Measurements from ENCODE around the gene C13orf42.

Gene C13orf42

GRCh38 chr13:51048616-51049015, 62.5 kb downstream of the C13orf42 start:
- H3K4me2 ChIP-seq (ENCODE audit: low read depth, low read length, poor library complexity, severe bottlenecking) = no peak overlapping the region
- H3K9ac ChIP-seq (ENCODE audit: low read depth, low read length, poor library complexity, severe bottlenecking) = no peak overlapping the region
- no peaks in the 10 kb centered on the region for H3K27me3 ChIP-seq (ENCODE audit: insufficient read depth, low read length, poor library complexity, severe bottlenecking)
- H3K79me2 ChIP-seq (ENCODE audit: insufficient read depth, low read length) = no peaks in the 10 kb centered on the region
- H3K9me2 ChIP-seq (replicated peaks; ENCODE audit: low read depth, low read length) = no peaks in the 10 kb centered on the region
- no peak overlapping the region for H2AFZ ChIP-seq (ENCODE audit: low read length)
- H3K9me3 ChIP-seq (ENCODE audit: insufficient read depth, low read depth, low read length) = no peaks in the 10 kb centered on the region
- no peaks in the 10 kb centered on the region for H3F3A ChIP-seq (ENCODE audit: low read depth)
- H4K20me1 ChIP-seq (ENCODE audit: insufficient read depth, low read length, poor library complexity, severe bottlenecking) = no peaks in the 10 kb centered on the region
- no peak for TF ChIP-seq EZH2phosphoT487 (IDR thresholded peaks at IDR 0.05; ENCODE audit: borderline replicate concordance)
- TF ChIP-seq, protein P1, sequence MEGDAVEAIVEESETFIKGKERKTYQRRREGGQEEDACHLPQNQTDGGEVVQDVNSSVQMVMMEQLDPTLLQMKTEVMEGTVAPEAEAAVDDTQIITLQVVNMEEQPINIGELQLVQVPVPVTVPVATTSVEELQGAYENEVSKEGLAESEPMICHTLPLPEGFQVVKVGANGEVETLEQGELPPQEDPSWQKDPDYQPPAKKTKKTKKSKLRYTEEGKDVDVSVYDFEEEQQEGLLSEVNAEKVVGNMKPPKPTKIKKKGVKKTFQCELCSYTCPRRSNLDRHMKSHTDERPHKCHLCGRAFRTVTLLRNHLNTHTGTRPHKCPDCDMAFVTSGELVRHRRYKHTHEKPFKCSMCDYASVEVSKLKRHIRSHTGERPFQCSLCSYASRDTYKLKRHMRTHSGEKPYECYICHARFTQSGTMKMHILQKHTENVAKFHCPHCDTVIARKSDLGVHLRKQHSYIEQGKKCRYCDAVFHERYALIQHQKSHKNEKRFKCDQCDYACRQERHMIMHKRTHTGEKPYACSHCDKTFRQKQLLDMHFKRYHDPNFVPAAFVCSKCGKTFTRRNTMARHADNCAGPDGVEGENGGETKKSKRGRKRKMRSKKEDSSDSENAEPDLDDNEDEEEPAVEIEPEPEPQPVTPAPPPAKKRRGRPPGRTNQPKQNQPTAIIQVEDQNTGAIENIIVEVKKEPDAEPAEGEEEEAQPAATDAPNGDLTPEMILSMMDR (conservative IDR thresholded peaks at IDR 0.05; ENCODE audit: low read length) = no peak
- H3K4me1 ChIP-seq (ENCODE audit: insufficient read depth, low read length, poor library complexity, severe bottlenecking) = no peaks in the 10 kb centered on the region
- no peaks in the 10 kb centered on the region for H3K36me3 ChIP-seq (ENCODE audit: insufficient read depth, low read length)
- no peak overlapping the region for H3K4me3 ChIP-seq (ENCODE audit: low read length, poor library complexity, severe bottlenecking)

GRCh38 chr13:51048166-51048461, 63.0 kb downstream of the C13orf42 start:
- no peaks in the 10 kb centered on the region for H3K4me1 ChIP-seq (ENCODE audit: insufficient read depth, low read length, poor library complexity, severe bottlenecking)
- no peaks in the 10 kb centered on the region for H3K36me3 ChIP-seq (ENCODE audit: insufficient read depth, low read length)
- no peaks in the 10 kb centered on the region for H4K20me1 ChIP-seq (ENCODE audit: insufficient read depth, low read length, poor library complexity, severe bottlenecking)
- H3K9me3 ChIP-seq (ENCODE audit: insufficient read depth, low read depth, low read length) = no peaks in the 10 kb centered on the region
- H3K27me3 ChIP-seq (ENCODE audit: insufficient read depth, low read length, poor library complexity, severe bottlenecking) = no peaks in the 10 kb centered on the region
- H3K79me2 ChIP-seq (ENCODE audit: insufficient read depth, low read length) = no peaks in the 10 kb centered on the region
- no peak overlapping the region for H3K4me3 ChIP-seq (ENCODE audit: low read length, poor library complexity, severe bottlenecking)
- no peak overlapping the region for H2AFZ ChIP-seq (ENCODE audit: low read length)
- no peaks in the 10 kb centered on the region for H3K9me2 ChIP-seq (replicated peaks; ENCODE audit: low read depth, low read length)
- no peak for TF ChIP-seq EZH2phosphoT487 (IDR thresholded peaks at IDR 0.05; ENCODE audit: borderline replicate concordance)
- TF ChIP-seq, protein P1 (conservative IDR thresholded peaks at IDR 0.05; ENCODE audit: low read length) = no peak
- no peak overlapping the region for H3K9ac ChIP-seq (ENCODE audit: low read depth, low read length, poor library complexity, severe bottlenecking)
- H3K4me2 ChIP-seq (ENCODE audit: low read depth, low read length, poor library complexity, severe bottlenecking) = no peak overlapping the region
- no peaks in the 10 kb centered on the region for H3F3A ChIP-seq (ENCODE audit: low read depth)

DNA sequence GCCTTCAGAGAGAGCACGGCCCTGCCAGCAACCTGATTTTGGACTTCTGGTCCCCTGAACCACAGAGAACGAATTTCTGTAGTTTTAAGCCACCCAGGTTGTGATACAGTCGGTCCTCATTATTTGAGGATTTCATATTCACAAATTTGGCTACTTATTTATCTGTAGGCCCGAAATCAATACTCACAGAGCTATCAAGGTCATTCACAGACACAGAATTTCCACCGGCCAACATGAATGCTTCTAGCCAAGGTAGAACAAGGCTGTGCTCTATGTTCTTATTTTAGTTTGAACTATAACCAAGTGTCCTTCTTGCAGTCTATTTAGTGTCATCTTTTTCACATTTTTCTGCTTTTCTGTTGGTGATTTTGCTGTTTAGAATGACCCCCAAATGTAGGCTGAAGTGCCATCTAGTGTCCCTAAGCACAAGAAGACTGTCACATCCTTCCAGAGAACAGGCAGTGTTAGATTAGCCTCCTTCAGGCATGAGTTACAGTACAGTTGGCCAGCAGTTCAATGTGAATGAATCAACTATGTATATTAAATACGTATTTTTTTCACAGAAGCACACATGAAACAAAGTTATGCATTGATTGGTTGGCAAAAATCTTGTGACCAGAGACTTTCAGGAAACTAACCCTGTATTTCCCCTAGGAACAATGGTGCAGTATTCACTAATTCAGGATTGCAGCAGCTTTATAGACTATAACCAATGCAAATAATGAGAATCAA, 63.5 kb downstream of the C13orf42 start:
- Histone ChIP-seq H3K9me3 (ENCODE audit: insufficient read depth, low read depth, low read length) (no peaks in the 10 kb centered on the region), H3K4me1 (ENCODE audit: insufficient read depth, low read length, poor library complexity, severe bottlenecking) (no peaks in the 10 kb centered on the region), H3K9me2 (replicated peaks; ENCODE audit: low read depth, low read length) (no peaks in the 10 kb centered on the region), H3K27me3 (ENCODE audit: insufficient read depth, low read length, poor library complexity, severe bottlenecking) (no peaks in the 10 kb centered on the region), H3K4me2 (ENCODE audit: low read depth, low read length, poor library complexity, severe bottlenecking) (no peak overlapping the region), H4K20me1 (ENCODE audit: insufficient read depth, low read length, poor library complexity, severe bottlenecking) (no peaks in the 10 kb centered on the region), H3K9ac (ENCODE audit: low read depth, low read length, poor library complexity, severe bottlenecking) (no peak overlapping the region), H3K4me3 (ENCODE audit: low read length, poor library complexity, severe bottlenecking) (no peak overlapping the region), H3F3A (ENCODE audit: low read depth) (no peaks in the 10 kb centered on the region), H2AFZ (ENCODE audit: low read length) (no peak overlapping the region), H3K36me3 (ENCODE audit: insufficient read depth, low read length) (no peaks in the 10 kb centered on the region), H3K79me2 (ENCODE audit: insufficient read depth, low read length) (no peaks in the 10 kb centered on the region)
- TF ChIP-seq EZH2phosphoT487 (IDR thresholded peaks at IDR 0.05; ENCODE audit: borderline replicate concordance) = no peak
- TF ChIP-seq, protein P1 (conservative IDR thresholded peaks at IDR 0.05; ENCODE audit: low read length) = peak; percentile 45
